HEK293T (cell line): ENCODE measurements around the gene IQGAP3.
"Not testable (repeated sequence)": the region's sequence is repeated elsewhere in the genome, so short reads cannot be mapped to it uniquely, and the experiment has no call there.

Experiments
- CTCF ChIA-PET: fragments of 350-600 bp; formaldehyde crosslinking; extraction: SDS; loops from one replicate; lab custom pipeline; 2021; ENCODE audit warnings: antibody characterized with exemption, inconsistent platforms; lab: Yijun Ruan, JAX
- POLR2A ChIA-PET: fragments of 350-600 bp; formaldehyde crosslinking; extraction: SDS; loops from one replicate; lab custom pipeline; 2020; ENCODE audit warnings: antibody characterized with exemption, inconsistent platforms; lab: Yijun Ruan, JAX
- DNase-seq: peaks from one replicate; pipeline ENCODE4 v3.0.0; 2012; ENCODE audit warnings: mixed read lengths; ENCODE audit errors: extremely low spot score
- ARNT ChIP-seq: fragments of 450-650 bp; IDR thresholded peaks from 2 replicates; pipeline ENCODE4 v1.6.1; 2017; ENCODE audit warnings: mild to moderate bottlenecking
- BHLHE40 ChIP-seq: fragments of 450-650 bp; IDR thresholded peaks from 2 replicates; pipeline ENCODE4 v1.6.1; 2016; ENCODE audit warnings: mild to moderate bottlenecking, moderate library complexity, borderline replicate concordance
- CTBP1 ChIP-seq: fragments of 450-650 bp; IDR thresholded peaks from 2 replicates; pipeline ENCODE4 v1.6.1; 2016; ENCODE audit warnings: borderline replicate concordance
- ELF4 ChIP-seq: fragments of 450-650 bp; IDR thresholded peaks from 2 replicates; pipeline ENCODE4 v1.6.1; 2017; ENCODE audit warnings: antibody characterized with exemption
- FOXA1 ChIP-seq: fragments of 450-650 bp; IDR thresholded peaks from 2 replicates; pipeline ENCODE4 v1.6.1; 2016; ENCODE audit warnings: mild to moderate bottlenecking
- FOXK2 ChIP-seq: fragments of 450-650 bp; IDR thresholded peaks from 2 replicates; pipeline ENCODE4 v1.6.1; 2016; ENCODE audit warnings: mild to moderate bottlenecking
- FOXM1 ChIP-seq: fragments of 450-650 bp; IDR thresholded peaks from 2 replicates; pipeline ENCODE4 v1.6.1; 2017; ENCODE audit warnings: mild to moderate bottlenecking, borderline replicate concordance
- HDGF ChIP-seq: fragments of 450-650 bp; IDR thresholded peaks from 2 replicates; pipeline ENCODE4 v1.6.1; 2017; ENCODE audit warnings: antibody characterized with exemption, borderline replicate concordance
- L3MBTL2 ChIP-seq: fragments of 450-650 bp; conservative IDR thresholded peaks from 2 replicates; pipeline ENCODE4 v1.6.1; 2016; ENCODE audit warnings: mild to moderate bottlenecking
- LEF1 ChIP-seq: fragments of 450-650 bp; IDR thresholded peaks from 2 replicates; pipeline ENCODE4 v1.6.1; 2017; ENCODE audit warnings: mild to moderate bottlenecking, borderline replicate concordance
- NFRKB ChIP-seq: fragments of 450-650 bp; IDR thresholded peaks from 2 replicates; pipeline ENCODE4 v1.6.1; 2016; ENCODE audit warnings: mild to moderate bottlenecking, moderate library complexity
- SP1 ChIP-seq: fragments of 450-650 bp; IDR thresholded peaks from 2 replicates; pipeline ENCODE4 v1.6.1; 2017
- SUZ12 ChIP-seq: fragments of 450-650 bp; IDR thresholded peaks from 2 replicates; pipeline ENCODE4 v1.6.1; 2016; ENCODE audit warnings: mild to moderate bottlenecking
- TARDBP ChIP-seq: fragments of 450-650 bp; IDR thresholded peaks from 2 replicates; pipeline ENCODE4 v1.6.1; 2016
- ZNF384 ChIP-seq: fragments of 450-650 bp; IDR thresholded peaks from 2 replicates; pipeline ENCODE4 v1.6.1; 2016
- TF ChIP-seq, protein P1 (sequence below): fragments of 450-650 bp; IDR thresholded peaks from 2 replicates; pipeline ENCODE4 v1.6.1; 2016

The IQGAP3 gene

GRCh38 chr1:156612666-156613065 is 40.3 kb upstream of the IQGAP3 start:
- POLR2A ChIA-PET = interaction anchor here (1.0 to 1.9 kb wide), 4 partner anchors 11 to 115 kb away, joined by 4 to 7 read pairs (median 5); partner anchors contain the start of genes ISG20L2, METTL25B and NAXE
- no peak for DNase-seq
- CTCF ChIA-PET = interaction anchor here (1.2 to 1.3 kb wide), 2 partner anchors 12 to 16 kb away, joined by 3 to 7 read pairs; no protein-coding TSS in a partner anchor
- TF ChIP-seq HDGF = no peak
- no peak for TF ChIP-seq BHLHE40
- TF ChIP-seq ARNT = no peak
- TF ChIP-seq ZNF384 = no peak
- TF ChIP-seq FOXA1 = no peak
- TF ChIP-seq LEF1 = no peak
- no peak for TF ChIP-seq FOXM1
- TF ChIP-seq CTBP1 = no peak
- no peak for TF ChIP-seq NFRKB
- TF ChIP-seq L3MBTL2 = no peak

GRCh38 chr1:156610072-156610471 is 37.7 kb upstream of the IQGAP3 start:
- POLR2A ChIA-PET, DNase-seq: not testable (repeated sequence)
- CTCF ChIA-PET = interaction anchor here (0.6 kb wide), 1 partner anchor 224 kb away, joined by 4 read pairs; no protein-coding TSS in a partner anchor

GRCh38 chr1:156608981-156609380 is 36.6 kb upstream of the IQGAP3 start:
- POLR2A ChIA-PET = interaction anchor here (1.4 kb wide), 1 partner anchor 17 kb away, joined by 10 read pairs; the partner anchor contains the start of gene NAXE

GRCh38 chr1:156608036-156608674 is 35.8 kb upstream of the IQGAP3 start:
- DNase-seq = peak; percentile 78
- ChIA-PET POLR2A (interaction anchor here (1.4 kb wide), 1 partner anchor 16 kb away, joined by 10 read pairs; the partner anchor contains the start of gene NAXE), CTCF (interaction anchor here (0.6 to 1.8 kb wide), 14 partner anchors 8 to 151 kb away, joined by 3 to 13 read pairs (median 4); partner anchors contain the start of genes HAPLN2 and NAXE)
- TF ChIP-seq SUZ12 = no peak
- TF ChIP-seq SP1 = no peak
- TF ChIP-seq FOXA1 = no peak
- TF ChIP-seq ZNF384 = no peak
- TF ChIP-seq HDGF = no peak
- no peak for TF ChIP-seq L3MBTL2
- TF ChIP-seq ARNT = no peak
- no peak for TF ChIP-seq NFRKB
- no peak for TF ChIP-seq LEF1
- TF ChIP-seq TARDBP = no peak

More at GRCh38 chr1:156608981-156609380, 36.6 kb upstream of the IQGAP3 start:
- no peak for TF ChIP-seq CTBP1
- TF ChIP-seq ARNT = no peak
- TF ChIP-seq LEF1 = no peak
- TF ChIP-seq L3MBTL2 = no peak
- no peak for TF ChIP-seq FOXM1
- TF ChIP-seq HDGF = no peak
- TF ChIP-seq NFRKB = no peak
- no peak for TF ChIP-seq SP1
- TF ChIP-seq, protein P1, sequence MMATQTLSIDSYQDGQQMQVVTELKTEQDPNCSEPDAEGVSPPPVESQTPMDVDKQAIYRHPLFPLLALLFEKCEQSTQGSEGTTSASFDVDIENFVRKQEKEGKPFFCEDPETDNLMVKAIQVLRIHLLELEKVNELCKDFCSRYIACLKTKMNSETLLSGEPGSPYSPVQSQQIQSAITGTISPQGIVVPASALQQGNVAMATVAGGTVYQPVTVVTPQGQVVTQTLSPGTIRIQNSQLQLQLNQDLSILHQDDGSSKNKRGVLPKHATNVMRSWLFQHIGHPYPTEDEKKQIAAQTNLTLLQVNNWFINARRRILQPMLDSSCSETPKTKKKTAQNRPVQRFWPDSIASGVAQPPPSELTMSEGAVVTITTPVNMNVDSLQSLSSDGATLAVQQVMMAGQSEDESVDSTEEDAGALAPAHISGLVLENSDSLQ = no peak
- TF ChIP-seq ZNF384 = no peak
- TF ChIP-seq SUZ12 = no peak
- TF ChIP-seq FOXA1 = no peak
- TF ChIP-seq FOXK2 = no peak
- TF ChIP-seq ELF4 = no peak
- no peak for TF ChIP-seq TARDBP
- no peak for TF ChIP-seq BHLHE40
- DNase-seq = peak; percentile 66
- CTCF ChIA-PET = interaction anchor here (0.7 to 1.8 kb wide), 10 partner anchors 11 to 117 kb away, joined by 3 to 13 read pairs (median 6); partner anchors contain the start of genes HAPLN2 and NAXE

DNA sequence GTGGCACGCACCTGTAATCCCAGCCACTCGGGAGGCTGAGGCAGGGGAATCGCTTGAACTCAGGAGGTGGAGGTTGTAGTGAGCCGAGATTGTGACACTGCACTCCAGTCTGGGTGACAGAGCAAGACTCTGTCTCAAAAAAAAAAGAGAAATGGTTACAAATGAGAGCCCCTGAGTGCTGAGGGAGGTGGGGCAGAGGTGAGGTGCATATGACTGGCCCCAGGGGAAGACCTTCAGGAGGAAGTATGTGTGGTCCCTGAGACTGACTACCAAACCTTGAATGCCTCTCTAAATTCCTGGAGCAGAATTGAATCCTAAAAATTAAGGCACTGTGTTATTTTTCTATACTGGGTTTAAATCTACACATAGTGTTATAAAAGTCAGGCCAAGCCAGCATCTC is 35.0 kb upstream of the IQGAP3 start:
- POLR2A ChIA-PET, DNase-seq, CTCF ChIA-PET: not testable (repeated sequence)

DNA sequence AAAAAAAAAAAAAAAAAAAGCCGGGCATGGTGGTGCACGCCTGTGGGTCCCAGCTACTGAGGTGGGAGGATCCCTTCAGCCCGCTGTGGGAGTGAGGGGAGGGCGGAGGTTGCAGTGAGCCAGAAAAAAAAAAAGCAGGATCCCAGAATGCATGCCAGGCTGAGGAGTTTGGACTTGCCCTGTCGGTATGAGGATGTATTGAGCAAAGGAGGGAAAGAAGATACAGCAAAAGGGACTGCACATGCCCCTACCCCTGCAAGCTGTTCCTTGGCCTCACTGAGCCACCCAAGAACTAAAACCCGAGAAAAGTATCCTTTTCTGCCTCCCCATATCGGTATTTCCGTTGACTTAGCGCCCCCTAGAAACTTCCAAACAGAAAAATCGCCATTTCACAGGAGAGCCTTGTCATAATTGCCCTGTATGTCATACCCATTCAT is 30.2 kb upstream of the IQGAP3 start:
- peak; percentile 45 for DNase-seq
- ChIA-PET CTCF (interaction anchor here (0.7 to 2.6 kb wide), 9 partner anchors 9 to 217 kb away, joined by 3 to 7 read pairs (median 4); no protein-coding TSS in a partner anchor), POLR2A (interaction anchor here (1.0 to 4.9 kb wide), 3 partner anchors 11 to 102 kb away, joined by 3 to 57 read pairs (median 3); partner anchors contain the start of genes MEF2D and NAXE)
- TF ChIP-seq ZNF384 = peak; percentile 95
- TF ChIP-seq, protein P1 = no peak

DNA sequence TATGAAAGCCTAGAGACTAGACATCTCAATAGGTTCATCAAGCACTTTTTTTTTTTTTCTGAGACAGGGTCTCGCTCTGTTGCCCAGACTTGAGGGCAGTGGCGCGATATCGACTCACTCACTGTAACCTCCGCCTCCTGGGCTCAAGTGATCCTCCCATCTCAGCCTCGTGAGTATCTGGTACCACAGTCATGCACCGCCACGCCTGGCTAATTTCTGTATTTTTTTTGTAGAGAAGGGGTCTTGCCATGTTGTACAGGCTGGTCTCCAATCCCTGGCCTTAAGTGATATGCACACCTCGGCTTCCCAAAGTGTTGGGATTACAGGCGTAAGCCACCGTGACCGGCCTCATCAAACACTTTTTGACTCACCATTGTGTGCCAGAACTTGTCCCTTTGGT is 29.5 kb upstream of the IQGAP3 start:
- ChIA-PET CTCF (interaction anchor here (0.7 to 2.6 kb wide), 8 partner anchors 8 to 216 kb away, joined by 3 to 7 read pairs (median 4); partner anchors contain the start of gene NAXE), POLR2A (interaction anchor here (0.6 to 4.9 kb wide), 5 partner anchors 10 to 144 kb away, joined by 3 to 57 read pairs (median 4); partner anchors contain the start of genes MEF2D and NAXE)
- DNase-seq = no peak
- TF ChIP-seq FOXK2 = no peak
- peak; percentile 84 for TF ChIP-seq ZNF384
- no peak for TF ChIP-seq BHLHE40
- TF ChIP-seq, protein P1 = no peak
